GM12892 (cell line): Measurements from ENCODE around the gene SLC9A9.

Experiments used
- DNase-seq: peaks from one replicate; pipeline ENCODE4 v3.0.0; 2011; ENCODE audit not compliant: insufficient read length
- FAIRE-seq: peaks from 2 replicates; lab custom pipeline; 2011; peaks lifted over from hg19 to GRCh38; lab: Jason Lieb, UNC
- POLR2A ChIP-seq: IDR thresholded peaks from 2 replicates; pipeline ENCODE4 v1.6.1; 2011; ENCODE audit warnings: low read depth, low read length, control low read depth
- POLR2AphosphoS5 ChIP-seq: IDR thresholded peaks from 2 replicates; pipeline ENCODE4 v1.6.1; 2011; ENCODE audit warnings: low read depth, low read length, control low read depth
- TAF1 ChIP-seq: IDR thresholded peaks from 2 replicates; pipeline ENCODE4 v1.6.1; 2011; ENCODE audit warnings: low read depth, mild to moderate bottlenecking, control low read depth, low read length, borderline replicate concordance

The SLC9A9 gene

DNA sequence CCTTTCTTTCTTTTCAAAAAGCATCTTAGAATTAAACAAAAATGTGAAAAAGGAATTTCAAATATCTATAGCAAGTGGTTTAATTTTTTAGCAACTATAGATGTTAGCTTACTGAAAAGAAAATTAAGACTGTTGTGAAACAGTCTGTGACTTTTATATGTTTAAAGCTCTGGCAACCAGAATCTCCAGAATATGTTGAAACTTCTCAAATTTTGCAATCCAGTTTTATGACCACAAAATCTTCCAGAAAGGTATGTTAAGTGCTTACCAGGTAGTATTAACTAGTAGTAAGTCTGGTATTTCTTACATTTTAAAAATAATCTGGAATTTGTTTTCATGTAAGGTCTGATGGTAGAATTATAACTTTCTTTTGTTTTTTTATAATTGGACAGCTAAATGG lies 235.0 kb downstream of the SLC9A9 start:
- TF ChIP-seq POLR2A (no peak), POLR2AphosphoS5 (no peak), TAF1 (no peak)
- FAIRE-seq (no peak), DNase-seq (no peak)

DNA sequence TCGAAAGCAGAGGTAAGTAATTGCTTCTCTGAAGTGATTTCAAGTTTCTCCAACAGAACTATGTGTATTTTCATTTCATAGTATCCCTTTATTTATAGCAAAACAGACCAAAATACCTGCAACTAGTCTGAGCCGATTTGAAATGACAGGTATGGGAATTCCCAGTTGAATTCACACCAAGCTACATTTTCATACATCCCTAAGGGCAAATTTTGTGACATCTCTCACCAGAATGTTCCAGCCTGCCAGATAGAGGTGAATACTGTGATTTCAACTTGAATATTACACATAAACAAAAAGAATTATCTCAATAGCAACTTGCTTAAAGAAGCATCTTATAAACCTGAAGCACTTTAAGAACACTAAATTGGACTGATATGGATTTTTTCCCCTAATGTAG lies 235.7 kb downstream of the SLC9A9 start:
- DNase-seq = no peak
- peak; percentile 74 for FAIRE-seq
- no peak for TF ChIP-seq POLR2AphosphoS5
- TF ChIP-seq TAF1 = no peak
- no peak for TF ChIP-seq POLR2A

DNA sequence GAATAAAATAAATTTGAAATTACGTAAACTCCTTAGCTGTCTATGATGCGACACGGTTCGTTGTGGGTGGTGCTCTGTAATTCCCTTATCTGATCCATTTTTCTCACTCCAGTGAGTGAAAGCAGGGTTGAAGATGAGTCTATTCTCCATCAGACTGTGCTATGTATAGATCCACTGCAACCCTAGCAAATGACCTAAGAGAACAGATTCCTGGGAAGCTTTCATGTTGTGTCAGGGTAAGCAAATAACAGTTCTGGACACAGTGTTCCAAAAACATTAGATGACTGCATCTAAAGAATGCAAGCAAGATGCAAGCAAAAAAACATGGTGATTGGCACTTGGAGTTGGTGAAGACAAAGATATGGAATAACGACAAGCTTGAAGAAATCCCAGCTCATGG lies 239.3 kb downstream of the SLC9A9 start:
- TF ChIP-seq POLR2A (no peak), TAF1 (no peak)
- no peak for FAIRE-seq

DNA sequence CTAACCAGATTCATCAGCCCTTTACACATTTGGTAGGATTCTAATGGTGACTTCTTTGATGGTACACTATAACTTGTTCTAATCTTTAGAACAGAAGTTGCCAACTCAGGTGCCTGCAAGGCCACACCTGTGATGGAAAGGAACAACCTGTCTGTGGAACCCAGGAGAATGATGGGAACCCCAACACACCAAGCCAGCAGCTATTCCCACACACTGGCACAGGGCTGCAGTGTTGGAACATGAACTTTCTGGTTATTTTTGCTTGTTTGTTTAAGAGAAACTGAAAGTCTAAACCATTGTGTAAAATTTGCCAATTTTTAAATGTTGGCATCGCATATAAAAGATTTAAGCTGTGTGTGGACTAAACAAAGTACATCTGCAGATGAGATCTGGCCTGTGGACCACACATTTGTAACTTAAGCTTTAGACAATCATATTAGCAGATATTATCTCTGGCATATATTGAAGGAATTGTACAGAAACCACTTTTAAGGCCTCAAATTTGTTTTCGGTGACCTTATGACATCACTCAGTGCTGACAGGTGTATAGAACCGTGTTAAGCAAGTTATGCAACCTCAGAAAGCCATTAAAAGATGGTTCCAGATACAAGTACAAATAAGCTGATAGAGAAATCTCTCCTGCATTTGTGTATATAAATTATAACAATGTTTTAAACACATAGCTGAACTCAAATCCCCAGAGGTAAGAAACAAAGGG lies 242.9 kb downstream of the SLC9A9 start:
- DNase-seq = no peak
- TF ChIP-seq POLR2A (no peak), POLR2AphosphoS5 (no peak), TAF1 (no peak)
- FAIRE-seq = peak; percentile 92

More for the DNA sequence above, 239.3 kb downstream of the SLC9A9 start:
- DNase-seq = no peak

DNA sequence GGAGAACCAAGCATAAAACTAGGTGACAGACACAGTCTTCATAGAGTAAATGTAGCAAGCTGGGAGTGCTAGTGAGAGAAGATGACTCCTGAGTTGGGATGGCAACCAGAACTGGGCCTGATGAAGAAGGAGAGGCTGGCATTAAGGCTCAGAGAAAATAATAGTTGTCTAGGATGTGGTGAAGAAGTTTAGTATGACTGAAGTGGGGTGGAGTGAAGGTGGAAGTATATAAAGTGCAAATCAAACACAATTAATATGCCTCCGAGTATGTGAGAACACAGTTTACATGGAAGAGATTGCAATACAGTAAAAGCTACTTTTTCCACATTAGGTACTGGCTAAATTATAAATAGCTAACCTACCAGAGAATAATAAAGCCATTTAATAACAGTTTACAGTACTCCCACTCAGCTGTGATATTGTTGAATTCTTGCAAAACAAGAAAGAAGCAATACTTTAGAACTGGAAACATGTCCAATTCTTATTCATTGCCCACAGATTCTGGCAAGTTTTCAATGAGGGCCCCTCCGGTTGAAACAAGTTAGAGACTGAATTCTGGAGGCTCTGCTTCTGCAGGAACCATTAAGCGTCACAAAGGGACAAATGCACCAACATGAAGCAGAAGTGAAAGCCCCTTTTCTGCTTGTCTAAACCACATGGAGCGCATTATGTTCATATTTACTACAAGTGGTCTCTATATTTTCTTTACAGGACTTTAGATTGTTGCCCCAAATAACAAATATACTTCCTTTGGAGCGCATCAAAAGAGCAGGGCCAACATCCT lies 243.7 kb downstream of the SLC9A9 start:
- TF ChIP-seq TAF1 (no peak), POLR2A (no peak)
- no peak for DNase-seq
- peak; percentile 66 for FAIRE-seq

DNA sequence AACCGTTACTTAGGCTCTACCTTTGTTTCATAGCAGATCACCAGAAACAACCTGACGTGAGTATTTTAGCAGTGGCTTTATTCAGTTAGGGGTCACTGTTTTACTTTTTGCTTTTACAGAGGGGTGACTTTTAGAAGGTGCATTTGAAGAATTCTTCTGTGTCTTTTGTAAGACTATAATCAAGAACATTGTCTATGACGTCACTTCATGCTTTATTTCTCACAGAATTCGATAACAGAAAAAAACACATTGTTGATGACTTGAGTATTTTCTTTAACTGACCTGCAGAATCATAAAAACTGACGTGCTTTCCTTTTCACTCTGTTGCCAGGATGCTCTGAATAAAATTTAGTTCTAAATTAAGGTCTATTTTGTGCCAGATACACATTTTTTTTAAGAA lies 244.5 kb downstream of the SLC9A9 start:
- FAIRE-seq = no peak
- no peak for DNase-seq
- TF ChIP-seq TAF1 (no peak), POLR2AphosphoS5 (no peak)

DNA sequence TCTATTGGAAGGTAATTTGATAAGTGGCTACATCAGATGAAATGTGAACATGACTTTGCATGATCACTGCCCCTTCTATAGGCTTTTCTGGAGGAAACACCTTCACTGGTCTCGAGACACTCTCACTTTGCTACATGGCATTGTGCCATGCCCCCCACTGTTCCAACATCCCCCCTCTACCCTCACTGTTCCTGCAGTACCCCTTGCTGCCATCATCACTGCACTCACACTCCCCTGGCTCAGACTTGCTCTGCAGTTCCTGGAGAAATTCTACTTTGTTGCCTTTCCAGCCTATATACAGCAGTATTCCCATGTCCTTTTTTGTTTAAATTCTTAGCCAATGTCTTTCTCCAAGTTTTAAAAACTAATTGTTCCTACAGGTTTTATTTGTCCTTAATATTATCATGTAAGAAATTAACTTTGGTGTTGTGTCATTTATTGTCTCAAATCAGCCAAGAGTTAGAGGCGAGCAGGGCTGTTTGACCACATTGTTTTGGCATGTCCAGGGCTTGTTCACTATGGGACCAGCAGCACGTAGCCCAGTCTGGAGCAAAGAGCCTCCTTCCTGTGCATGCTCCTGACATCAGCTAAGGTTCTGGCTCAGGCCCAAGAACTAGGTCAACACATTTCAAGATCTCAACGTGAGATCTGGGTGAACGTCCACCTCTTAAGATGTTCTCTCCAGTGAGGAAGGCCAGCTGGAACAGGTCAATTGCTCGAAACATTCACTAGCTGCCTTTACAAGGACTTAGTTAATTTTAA lies 246.4 kb downstream of the SLC9A9 start:
- DNase-seq (no peak), FAIRE-seq (no peak)
- TF ChIP-seq TAF1 = no peak
- no peak for TF ChIP-seq POLR2A
- TF ChIP-seq POLR2AphosphoS5 = no peak

DNA sequence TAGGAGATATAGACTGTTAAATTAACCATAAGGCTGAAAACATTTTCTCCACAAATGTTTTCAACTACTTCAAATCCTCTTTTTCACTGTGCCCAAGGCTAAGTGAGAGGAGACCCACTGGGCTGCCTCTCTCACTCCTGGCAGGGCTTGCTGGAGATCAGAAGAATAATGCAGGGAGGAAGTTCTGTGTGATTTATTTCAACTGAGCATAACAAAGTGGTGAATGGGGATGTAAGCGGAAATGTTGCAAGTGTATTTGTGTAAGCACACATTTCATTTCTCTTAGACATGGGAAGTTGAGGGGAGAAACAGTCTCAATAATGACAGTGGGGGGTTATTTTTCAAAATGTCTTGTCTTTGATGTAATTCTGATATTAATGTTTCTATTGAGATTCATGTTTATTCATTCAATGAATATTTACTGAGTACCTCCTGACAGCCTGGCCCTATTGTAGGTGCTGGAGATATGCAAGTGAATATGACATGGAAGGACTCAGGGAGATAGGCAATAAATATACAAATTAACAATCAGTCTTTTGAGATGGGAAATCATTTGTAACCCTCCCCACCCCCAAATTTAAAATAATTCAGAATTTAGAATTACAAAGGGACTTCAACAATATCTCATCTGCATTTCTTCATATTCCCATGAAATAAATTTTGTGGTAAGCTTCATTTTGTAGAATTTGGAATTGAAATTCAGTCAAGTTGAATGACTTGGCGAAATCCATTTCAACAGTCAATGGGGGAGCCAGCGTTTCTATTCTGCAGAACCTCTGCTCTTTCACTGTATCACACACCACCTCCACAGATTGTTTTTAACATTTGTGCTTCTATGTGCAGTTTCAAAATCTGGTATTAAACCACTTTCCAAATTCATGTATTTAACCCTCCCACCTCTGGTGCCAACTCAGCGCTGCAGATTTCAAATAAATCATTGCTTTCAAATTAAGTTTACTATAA lies 247.2 kb downstream of the SLC9A9 start:
- FAIRE-seq (no peak), DNase-seq (no peak)
- TF ChIP-seq POLR2A (no peak), POLR2AphosphoS5 (no peak), TAF1 (no peak)

DNA sequence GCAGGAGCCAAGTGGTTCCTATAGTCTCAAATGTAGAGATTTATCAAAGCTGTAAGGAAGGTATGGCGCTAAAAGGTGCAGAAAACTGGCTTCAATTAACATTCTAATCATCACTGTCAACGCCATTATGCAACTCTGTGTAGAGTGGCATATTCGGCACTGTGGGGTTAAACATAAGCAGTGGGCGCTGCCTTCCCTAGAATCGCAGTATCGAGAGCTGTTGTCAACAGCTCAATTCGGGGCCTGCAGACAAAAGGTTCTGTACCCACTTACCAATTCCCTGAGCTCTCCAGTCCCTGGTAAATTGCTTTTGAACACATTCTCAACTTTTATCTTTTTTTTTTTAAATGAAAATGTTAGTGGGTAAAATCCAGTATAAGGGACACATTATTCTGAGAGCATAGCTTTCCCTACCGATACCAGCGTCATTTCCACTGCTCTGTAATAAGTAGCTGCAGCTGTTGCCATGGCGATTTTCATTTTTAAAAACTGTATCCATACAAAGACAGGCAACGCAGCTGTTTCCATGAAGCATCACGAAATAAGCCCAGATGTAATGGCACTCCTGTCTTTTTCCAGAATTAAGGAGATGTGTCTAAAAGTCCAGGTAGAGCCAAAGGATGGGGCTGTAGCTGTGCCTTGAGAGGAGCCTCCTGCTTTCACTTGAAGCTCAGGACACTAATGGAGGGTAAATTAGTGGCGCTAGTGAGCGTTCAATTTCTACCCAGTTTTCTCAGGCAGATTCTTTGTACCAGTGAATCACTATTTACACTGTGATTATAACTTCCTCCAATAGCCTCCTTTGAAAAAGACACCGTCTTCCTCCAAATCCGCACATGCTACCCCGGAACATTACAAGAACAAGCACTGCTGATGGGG lies 250.3 kb downstream of the SLC9A9 start:
- DNase-seq (no peak), FAIRE-seq (no peak)
- TF ChIP-seq POLR2AphosphoS5 = no peak

DNA sequence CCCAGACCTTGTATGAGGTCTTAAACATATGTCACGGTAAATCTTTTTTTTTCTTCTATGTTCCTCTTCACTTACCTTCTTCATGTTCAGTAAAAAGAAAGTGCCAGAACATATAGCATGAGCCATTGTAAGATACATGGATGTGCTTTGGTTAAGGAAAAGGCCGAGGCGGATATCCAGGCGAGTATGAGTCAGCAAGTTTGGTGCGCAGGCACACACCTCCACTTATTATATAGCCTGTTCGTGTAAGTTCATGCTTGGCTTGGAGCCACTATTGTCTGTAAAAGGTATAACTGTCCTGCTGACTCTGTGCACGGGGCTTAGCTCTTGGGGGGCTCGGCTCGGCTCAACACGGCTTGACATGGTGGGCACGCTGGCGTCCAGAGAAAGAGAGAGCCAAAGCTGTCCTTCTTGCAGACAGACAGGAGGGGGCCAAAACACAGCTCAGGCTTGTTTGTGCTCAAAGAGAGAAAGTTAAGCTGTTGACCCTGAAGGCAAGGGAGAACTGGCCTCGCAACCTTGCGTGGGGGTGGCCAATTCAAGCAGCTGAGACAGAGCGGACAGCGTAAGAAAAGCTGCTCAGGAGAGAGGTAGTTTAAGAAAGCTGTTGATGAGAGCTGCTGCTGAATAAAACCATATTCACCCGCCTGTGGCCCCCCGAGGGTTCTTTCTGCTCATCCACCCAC lies 251.2 kb downstream of the SLC9A9 start:
- DNase-seq (no peak), FAIRE-seq (no peak)
- no peak for TF ChIP-seq POLR2AphosphoS5
